Hepatocyte (in vitro differentiated cells): ENCODE measurements around the gene PTPRT.

Experiments used
- CTCF ChIP-seq: fragments of 200-600 bp; sonication (generic); IDR thresholded peaks from 2 replicates; pipeline ENCODE4 v1.5.1; 2016; ENCODE audit warnings: antibody characterized with exemption, mild to moderate bottlenecking; ENCODE audit not compliant: poor library complexity
- EZH2 ChIP-seq: fragments of 200-600 bp; sonication (generic); IDR thresholded peaks from 2 replicates; pipeline ENCODE4 v1.6.1; 2016; ENCODE audit warnings: antibody characterized with exemption, mild to moderate bottlenecking, borderline replicate concordance
- EZH2phosphoT487 ChIP-seq: fragments of 200-600 bp; sonication (generic); IDR thresholded peaks from one replicate; pipeline ENCODE4 v1.6.1; 2018; ENCODE audit warnings: antibody characterized with exemption, mild to moderate bottlenecking, low read depth, moderate library complexity; ENCODE audit not compliant: unreplicated experiment, severe bottlenecking

GRCh38 chr20:42130810-42131596 lies 1058.7 kb downstream of the PTPRT start:
- TF ChIP-seq CTCF = no peak
- TF ChIP-seq EZH2 = no peak
- no peak for TF ChIP-seq EZH2phosphoT487
